Activated B cell treated with CpG ODN at 0.5 μM for 24 hours (primary cell): ENCODE measurements around the gene DNAH11. TPM values are rescaled to one million over a fixed set of nuclear protein-coding genes. Genes with fewer than 3 reads are reported as not detected.
A peak's percentile ranks its signal among the peaks of the same experiment; 100 is the strongest.
"Not testable (repeated sequence)": the region's sequence is repeated elsewhere in the genome, so short reads cannot be mapped to it uniquely, and the experiment has no call there.

ENCODE experiments used
- ATAC-seq: fragments of 200-7000 bp; cut with Tn5 transposase; one replicate; pipeline ENCODE4 v1.10.0; 2021; ENCODE audit warnings: low read depth, mild to moderate bottlenecking, moderate library complexity
- CTCF ChIA-PET: fragments of 350-600 bp; sonication (Branson Sonifier 250); formaldehyde crosslinking; loops from one replicate; lab custom pipeline; 2021; ENCODE audit warnings: antibody characterized with exemption; lab: Charles Lee
- POLR2A ChIA-PET: fragments of 350-600 bp; sonication (Branson Sonifier 250); formaldehyde crosslinking; loops from one replicate; lab custom pipeline; 2021; ENCODE audit warnings: antibody characterized with exemption; lab: Charles Lee
- DNase-seq: peaks from one replicate; pipeline ENCODE4 v3.0.0; 2022
- H3K27ac Mint-ChIP-seq: one replicate; pipeline ENCODE4 v1.8.0; 2020; ENCODE audit warnings: mixed read lengths
- H3K27me3 Mint-ChIP-seq: one replicate; pipeline ENCODE4 v1.8.0; 2021; ENCODE audit warnings: mixed read lengths
- H3K36me3 Mint-ChIP-seq: one replicate; pipeline ENCODE4 v1.8.0; 2021; ENCODE audit warnings: low read depth, mixed read lengths
- H3K4me1 Mint-ChIP-seq: one replicate; pipeline ENCODE4 v1.8.0; 2021; ENCODE audit warnings: mixed read lengths
- H3K4me3 Mint-ChIP-seq: one replicate; pipeline ENCODE4 v1.8.0; 2020; ENCODE audit warnings: mild to moderate bottlenecking, mixed read lengths
- H3K9me3 Mint-ChIP-seq: one replicate; pipeline ENCODE4 v1.8.0; 2020; ENCODE audit warnings: mixed read lengths
- intact Hi-C: fragments of 100-400 bp; cut with micrococcal nuclease; formaldehyde crosslinking; loops from one replicate; pipeline ENCODE4 v1.15.1; 2024
- total RNA-seq: library from RNA; stranded (reverse); gene quantifications from 2 replicates; pipeline ENCODE4 v1.2.3, GENCODE V29; 2022
- TF ChIP-seq, protein P1 (sequence below): fragments of 200-600 bp; IDR thresholded peaks from one replicate; pipeline ENCODE4 v1.8.0; 2022; ENCODE audit warnings: antibody characterized with exemption, mild to moderate bottlenecking

Gene DNAH11
- total RNA-seq, 1 donor from 2014 or later: not detected

DNA sequence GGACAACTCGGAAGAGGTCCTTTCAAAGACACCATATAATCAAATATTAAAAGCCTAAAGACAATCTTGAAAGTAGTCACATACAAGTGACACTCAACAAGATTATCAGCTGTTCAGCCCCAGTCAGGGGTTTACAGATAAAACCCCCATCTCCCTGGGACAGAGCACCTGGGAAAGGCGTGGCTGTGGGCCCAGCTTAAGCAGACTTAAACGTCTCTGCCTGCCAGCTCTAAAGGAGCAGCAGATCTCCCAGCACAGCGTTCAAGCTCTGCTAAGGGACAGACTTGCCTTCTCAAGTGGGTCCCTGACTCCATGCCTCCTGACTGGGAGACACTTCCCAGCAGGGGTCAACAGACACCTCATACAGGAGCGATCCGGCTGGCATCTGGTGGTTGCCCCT, 384.9 kb downstream of the DNAH11 start:
- Mint-ChIP-seq H3K4me1 (peaks cover 82% of the 10 kb centered on the region), H3K36me3 (peaks cover 58% of the 10 kb centered on the region), H3K27ac (no peak overlapping the region), H3K27me3 (no peaks in the 10 kb centered on the region), H3K4me3 (no peak overlapping the region), H3K9me3 (peaks cover 9% of the 10 kb centered on the region)
- ChIA-PET CTCF (no interaction called here), POLR2A (no interaction called here)
- TF ChIP-seq, protein P1, sequence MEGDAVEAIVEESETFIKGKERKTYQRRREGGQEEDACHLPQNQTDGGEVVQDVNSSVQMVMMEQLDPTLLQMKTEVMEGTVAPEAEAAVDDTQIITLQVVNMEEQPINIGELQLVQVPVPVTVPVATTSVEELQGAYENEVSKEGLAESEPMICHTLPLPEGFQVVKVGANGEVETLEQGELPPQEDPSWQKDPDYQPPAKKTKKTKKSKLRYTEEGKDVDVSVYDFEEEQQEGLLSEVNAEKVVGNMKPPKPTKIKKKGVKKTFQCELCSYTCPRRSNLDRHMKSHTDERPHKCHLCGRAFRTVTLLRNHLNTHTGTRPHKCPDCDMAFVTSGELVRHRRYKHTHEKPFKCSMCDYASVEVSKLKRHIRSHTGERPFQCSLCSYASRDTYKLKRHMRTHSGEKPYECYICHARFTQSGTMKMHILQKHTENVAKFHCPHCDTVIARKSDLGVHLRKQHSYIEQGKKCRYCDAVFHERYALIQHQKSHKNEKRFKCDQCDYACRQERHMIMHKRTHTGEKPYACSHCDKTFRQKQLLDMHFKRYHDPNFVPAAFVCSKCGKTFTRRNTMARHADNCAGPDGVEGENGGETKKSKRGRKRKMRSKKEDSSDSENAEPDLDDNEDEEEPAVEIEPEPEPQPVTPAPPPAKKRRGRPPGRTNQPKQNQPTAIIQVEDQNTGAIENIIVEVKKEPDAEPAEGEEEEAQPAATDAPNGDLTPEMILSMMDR: no peak
- DNase-seq (no peak), ATAC-seq (no peak)
- intact Hi-C loops: no loop called here

DNA sequence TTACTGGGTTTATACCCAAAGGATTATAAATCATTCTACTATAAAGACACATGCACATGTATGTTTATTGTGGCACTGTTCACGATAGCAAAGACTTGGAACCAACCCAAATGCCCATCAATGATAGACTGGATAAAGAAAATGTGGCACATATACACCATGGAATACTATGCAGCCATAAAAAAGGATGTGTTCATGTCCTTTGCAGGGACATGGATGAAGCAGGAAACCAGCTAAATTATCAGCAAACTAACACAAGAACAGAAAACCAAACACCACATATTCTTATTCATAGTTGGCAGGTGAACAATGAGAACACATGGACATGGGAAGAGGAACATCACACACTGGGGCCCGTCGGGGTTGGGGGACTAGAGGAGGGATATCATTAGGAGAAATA, 390.5 kb downstream of the DNAH11 start:
- DNase-seq, ATAC-seq, intact Hi-C loops, H3K27me3 Mint-ChIP-seq, H3K27ac Mint-ChIP-seq, CTCF ChIA-PET, H3K4me3 Mint-ChIP-seq: not testable (repeated sequence)
- peaks cover 19% of the 10 kb centered on the region for H3K9me3 Mint-ChIP-seq
- H3K4me1 Mint-ChIP-seq: peaks cover 91% of the 10 kb centered on the region
- peaks cover 75% of the 10 kb centered on the region for H3K36me3 Mint-ChIP-seq
- POLR2A ChIA-PET: interaction anchor here (0.7 kb wide), 1 partner anchor 20 kb away, joined by 3 read pairs; no protein-coding TSS in a partner anchor

DNA sequence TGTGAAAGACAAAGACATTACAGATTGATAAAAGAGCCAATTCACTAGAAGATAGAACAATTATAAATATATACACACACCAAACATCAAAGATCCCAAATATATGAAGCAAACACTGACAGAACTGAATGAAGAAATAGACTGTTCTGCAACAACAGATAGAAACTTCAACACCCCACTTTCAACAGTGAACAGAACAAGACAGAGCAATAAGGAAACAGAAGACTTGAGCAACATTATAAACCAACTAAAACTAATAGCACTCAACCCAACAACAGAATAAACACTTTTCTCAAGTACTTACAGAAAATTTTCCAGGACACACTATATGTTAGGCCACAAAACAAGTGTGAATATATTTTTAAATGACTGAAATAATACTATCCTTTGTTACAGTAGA, 392.0 kb downstream of the DNAH11 start:
- Mint-ChIP-seq H3K36me3 (peaks cover 67% of the 10 kb centered on the region), H3K4me1 (peaks cover 92% of the 10 kb centered on the region), H3K9me3 (peaks cover 14% of the 10 kb centered on the region), H3K27ac (peak overlapping the region; percentile 64), H3K4me3 (peak overlapping the region; percentile 53), H3K27me3 (no peaks in the 10 kb centered on the region)
- TF ChIP-seq, protein P1: no peak
- no peak for ATAC-seq
- ChIA-PET CTCF (no interaction called here), POLR2A (no interaction called here)
- DNase-seq: no peak
- intact Hi-C loops: no loop called here

DNA sequence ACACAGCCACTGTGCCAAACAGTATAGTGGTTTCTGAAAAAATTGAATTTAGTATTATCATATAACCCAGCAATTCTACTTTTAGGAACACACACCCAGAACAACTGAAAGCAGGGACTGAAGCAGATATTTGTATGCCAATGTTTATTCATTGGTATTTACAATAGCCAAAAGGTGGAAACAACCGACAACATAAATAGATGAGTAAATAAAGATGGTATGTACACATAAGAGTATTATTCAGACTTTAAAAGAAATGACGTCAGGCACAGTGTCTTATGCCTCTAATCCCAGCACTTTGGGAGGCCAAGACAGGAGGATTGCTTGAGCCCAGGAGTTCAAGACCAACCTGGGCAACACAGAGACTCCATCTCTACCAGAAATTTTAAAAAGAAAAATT, 395.6 kb downstream of the DNAH11 start:
- Mint-ChIP-seq H3K27ac (peak overlapping the region; percentile 75), H3K4me1 (peaks cover 95% of the 10 kb centered on the region), H3K36me3 (peaks cover 53% of the 10 kb centered on the region), H3K27me3 (no peaks in the 10 kb centered on the region), H3K4me3 (peak overlapping the region; percentile 64), H3K9me3 (peaks cover 10% of the 10 kb centered on the region)
- POLR2A ChIA-PET: interaction anchor here (1.3 kb wide), 1 partner anchor 30 kb away, joined by 5 read pairs; no protein-coding TSS in a partner anchor
- CTCF ChIA-PET: no interaction called here
- TF ChIP-seq, protein P1: no peak
- no peak for ATAC-seq
- intact Hi-C loops: loop anchor here (2.0 kb wide), 1 partner anchor 14 kb away; no protein-coding TSS in a partner anchor
- no peak for DNase-seq

DNA sequence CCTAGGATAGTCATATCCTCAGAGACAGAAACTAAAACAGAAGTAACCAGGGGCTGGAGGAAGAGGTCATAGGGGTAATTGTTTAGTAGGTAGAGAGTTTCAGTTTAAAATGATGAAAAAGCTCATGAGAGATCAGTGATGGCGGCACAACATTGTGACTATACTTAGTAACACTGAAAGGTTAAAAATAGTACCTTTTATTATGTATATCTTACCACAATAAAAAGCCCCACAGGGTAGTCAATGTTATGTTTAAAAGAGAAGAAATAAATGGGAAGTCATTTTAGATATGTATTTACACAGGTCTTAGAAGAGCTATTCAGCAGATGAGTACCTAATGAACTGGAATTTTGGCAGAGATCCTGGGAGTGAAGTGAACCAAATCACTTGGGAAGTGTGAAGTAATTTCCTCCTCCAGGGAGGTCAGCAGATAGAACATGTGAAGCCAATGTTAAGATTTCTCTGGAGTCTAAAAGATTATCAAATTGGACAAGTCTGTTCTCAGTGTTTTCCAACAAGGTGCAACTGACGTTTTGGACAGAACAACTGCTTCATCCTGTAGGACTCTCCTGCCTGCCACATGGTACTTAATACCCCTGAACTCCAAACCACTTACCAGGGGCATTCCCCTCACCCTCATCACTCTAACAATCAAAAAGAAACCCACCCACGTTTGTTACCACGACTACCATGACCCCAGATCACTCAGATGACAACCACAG, 396.5 kb downstream of the DNAH11 start:
- peak; percentile 55 for ATAC-seq
- TF ChIP-seq, protein P1: no peak
- ChIA-PET POLR2A (interaction anchor here (0.6 to 1.3 kb wide), 8 partner anchors 8 to 1658 kb away, joined by 3 to 7 read pairs (median 4); partner anchors contain the start of gene CCDC126), CTCF (no interaction called here)
- H3K27me3 Mint-ChIP-seq: no peaks in the 10 kb centered on the region
- intact Hi-C loops: loop anchor here (1.0 to 2.0 kb wide), 4 partner anchors 14 to 512 kb away; no protein-coding TSS in a partner anchor
- H3K9me3 Mint-ChIP-seq: peaks cover 7% of the 10 kb centered on the region
- peaks cover 93% of the 10 kb centered on the region for H3K4me1 Mint-ChIP-seq
- H3K4me3 Mint-ChIP-seq: peak overlapping the region; percentile 64
- DNase-seq: no peak
- H3K36me3 Mint-ChIP-seq: peaks cover 45% of the 10 kb centered on the region
- peak overlapping the region; percentile 75 for H3K27ac Mint-ChIP-seq
